LNCAP (cell line): ENCODE data around the gene ZNF485.

Experiments used
- TF ChIP-seq, protein P1 (sequence below): fragments of 450-650 bp; IDR thresholded peaks from 2 replicates; pipeline ENCODE4 v1.5.1; 2017; ENCODE audit warnings: mild to moderate bottlenecking

Gene ZNF485

DNA sequence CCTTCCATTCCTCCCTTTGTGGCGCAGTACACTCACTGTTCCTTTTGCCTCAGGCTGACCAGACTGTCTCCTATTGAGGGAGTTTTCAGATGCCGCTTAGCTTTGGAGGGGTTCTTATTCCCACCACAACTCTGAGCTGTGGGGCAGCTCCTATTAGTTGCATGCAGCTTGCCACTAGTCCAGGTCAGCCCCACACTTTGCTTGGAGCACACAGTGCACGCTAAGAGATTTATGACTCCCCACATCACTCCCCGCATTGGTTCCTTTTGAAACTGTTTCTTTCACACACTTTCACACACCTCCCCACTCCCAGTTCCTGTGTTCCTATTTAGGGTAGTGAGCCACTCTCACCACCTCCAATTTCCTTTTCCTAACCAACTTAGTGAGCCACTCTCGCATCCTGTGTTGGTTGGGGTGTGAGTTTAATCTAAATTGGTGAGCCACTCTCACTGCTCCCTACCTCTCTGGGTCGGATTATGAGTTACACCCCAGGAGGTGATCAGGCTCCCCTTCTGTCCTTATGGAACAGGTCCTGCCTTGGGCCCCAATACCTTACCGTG, 10.4 kb upstream of the ZNF485 start:
- TF ChIP-seq, protein P1, sequence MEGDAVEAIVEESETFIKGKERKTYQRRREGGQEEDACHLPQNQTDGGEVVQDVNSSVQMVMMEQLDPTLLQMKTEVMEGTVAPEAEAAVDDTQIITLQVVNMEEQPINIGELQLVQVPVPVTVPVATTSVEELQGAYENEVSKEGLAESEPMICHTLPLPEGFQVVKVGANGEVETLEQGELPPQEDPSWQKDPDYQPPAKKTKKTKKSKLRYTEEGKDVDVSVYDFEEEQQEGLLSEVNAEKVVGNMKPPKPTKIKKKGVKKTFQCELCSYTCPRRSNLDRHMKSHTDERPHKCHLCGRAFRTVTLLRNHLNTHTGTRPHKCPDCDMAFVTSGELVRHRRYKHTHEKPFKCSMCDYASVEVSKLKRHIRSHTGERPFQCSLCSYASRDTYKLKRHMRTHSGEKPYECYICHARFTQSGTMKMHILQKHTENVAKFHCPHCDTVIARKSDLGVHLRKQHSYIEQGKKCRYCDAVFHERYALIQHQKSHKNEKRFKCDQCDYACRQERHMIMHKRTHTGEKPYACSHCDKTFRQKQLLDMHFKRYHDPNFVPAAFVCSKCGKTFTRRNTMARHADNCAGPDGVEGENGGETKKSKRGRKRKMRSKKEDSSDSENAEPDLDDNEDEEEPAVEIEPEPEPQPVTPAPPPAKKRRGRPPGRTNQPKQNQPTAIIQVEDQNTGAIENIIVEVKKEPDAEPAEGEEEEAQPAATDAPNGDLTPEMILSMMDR, result no peak

DNA sequence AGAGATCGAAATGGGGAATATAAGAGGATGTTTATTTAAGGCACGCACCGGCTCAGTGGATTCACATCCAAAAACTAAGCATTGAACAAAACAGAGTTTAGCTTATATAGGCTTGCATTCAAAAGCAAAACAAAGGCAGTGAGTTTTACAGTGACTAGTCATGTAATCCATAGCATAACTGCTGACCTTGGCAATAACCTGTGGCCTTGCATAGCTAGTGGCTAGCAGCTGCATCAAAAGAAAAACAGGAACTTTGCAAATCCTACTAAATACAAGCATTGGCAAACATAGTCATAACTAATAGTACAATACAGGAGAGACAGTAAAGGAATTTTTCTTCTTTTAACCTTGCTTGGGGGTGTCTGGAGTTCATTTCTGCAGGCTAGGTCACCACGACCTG, 9.7 kb upstream of the ZNF485 start:
- TF ChIP-seq, protein P1, result no peak

DNA sequence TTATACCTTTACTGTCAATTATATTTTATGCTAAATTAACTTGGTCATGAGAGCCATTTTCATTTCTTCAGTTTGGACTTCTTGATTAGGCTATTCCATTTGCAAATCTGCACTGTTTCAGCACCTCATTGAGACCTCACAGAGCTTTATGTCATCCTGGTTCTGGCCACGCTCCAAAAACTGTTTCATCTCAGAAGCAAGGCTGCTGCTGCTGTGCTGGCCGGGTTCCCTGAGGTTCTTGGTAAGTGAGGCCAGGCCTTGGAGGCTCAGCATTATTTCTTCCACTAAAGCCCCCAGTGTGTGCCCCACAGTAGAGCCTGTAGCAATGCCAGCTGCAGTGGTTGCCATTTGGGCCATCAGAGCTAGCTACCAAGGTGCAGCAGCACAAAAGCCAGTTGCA, 7.8 kb upstream of the ZNF485 start:
- TF ChIP-seq, protein P1, result no peak

DNA sequence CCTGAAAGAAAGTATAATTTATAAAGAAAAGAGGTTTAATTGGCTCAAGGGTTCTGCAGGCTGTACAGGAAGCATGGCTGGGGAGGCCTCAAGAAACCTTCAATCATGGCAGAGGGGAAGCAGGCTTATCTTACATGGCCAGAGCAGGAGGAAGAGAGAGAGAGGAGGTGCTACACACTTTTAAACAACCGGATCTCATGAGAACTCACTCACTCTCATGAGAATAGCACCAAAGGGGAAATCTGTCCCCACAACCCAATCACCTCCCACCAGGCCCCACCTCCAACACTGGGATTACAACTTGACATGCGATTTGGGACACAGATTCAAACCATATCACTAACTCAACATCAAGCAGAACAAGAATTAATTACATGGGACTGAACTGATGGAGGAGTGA, 6.9 kb upstream of the ZNF485 start:
- TF ChIP-seq, protein P1, result no peak

DNA sequence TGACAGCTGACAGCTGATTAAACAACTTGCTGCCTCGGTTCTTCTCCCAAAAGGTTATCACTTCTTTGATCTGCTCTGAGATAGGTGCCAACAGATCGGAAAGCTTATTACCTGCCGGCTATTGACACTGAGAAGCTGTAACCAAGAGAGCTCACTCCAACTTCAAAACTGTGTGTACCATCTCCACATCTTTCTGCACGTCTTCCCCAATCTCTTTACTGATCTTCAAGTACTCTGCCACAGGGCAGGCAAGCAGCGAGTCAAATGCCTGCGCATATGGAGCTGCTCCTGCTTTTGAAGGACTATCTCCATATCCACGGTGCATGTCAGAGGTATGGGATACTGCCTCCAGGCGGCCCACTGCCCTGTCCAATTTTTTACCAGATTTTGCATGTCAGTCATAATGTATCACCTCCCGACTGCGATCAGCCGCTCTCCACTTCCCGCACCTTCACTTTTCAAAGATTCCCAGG, 352 bp upstream of the ZNF485 start:
- TF ChIP-seq, protein P1, result no peak

DNA sequence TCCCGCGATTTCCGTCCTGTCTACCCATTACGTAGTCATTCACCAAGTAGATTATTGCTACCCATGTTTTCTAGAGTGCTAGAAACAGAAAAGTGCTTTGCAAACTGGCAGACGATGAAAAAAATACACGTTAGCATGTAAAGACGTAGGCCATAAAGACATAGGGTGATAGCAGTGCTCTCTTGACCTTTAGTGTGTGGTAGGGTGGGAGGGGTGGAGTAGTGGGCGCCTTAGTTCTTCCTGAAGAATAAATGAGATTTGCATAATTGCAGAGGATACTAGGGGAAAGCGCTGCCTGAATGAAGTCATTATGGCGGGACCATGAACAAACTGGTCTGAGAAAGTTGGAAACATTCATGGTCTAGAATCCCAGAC, 948 bp downstream of the ZNF485 start:
- TF ChIP-seq, protein P1, result no peak

DNA sequence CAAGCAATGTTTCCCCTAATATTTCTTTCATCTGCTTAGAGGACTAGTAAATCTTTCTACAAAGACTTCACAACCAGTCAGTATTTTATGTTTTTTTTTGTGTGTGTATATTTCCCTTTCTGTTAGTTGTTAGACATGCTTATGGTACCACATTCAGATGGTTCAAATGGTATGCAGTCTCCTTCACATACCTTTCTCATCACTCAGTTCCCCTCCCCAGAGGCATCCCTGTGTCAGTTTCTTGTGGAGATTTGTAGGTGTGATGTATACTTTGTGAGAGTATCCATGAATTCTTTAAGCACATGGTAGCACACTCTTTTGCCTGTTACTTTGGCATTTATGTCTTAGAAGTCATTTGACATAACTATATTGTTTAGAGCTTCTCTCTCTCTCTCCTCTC, 4.4 kb downstream of the ZNF485 start:
- TF ChIP-seq, protein P1, result no peak
